Type B pancreatic cell (in vitro differentiated cells): ENCODE data around the gene SHISAL2A. TPM values are rescaled to one million over a fixed set of nuclear protein-coding genes. Genes with fewer than 3 reads are reported as not detected.
"Not testable (repeated sequence)": the region's sequence is repeated elsewhere in the genome, so short reads cannot be mapped to it uniquely, and the experiment has no call there.

Experiments
- DNase-seq: peaks from one replicate; pipeline ENCODE4 v3.0.0; 2021; ENCODE audit warnings: mixed read lengths; ENCODE audit not compliant: unreplicated experiment; ENCODE audit errors: extremely low spot score
- H3K27ac Mint-ChIP-seq: 2 replicates; pipeline ENCODE4 v1.8.0; 2021; ENCODE audit warnings: mild to moderate bottlenecking, mixed read lengths
- H3K27me3 Mint-ChIP-seq: 2 replicates; pipeline ENCODE4 v1.8.0; 2021; ENCODE audit warnings: mixed read lengths
- H3K36me3 Mint-ChIP-seq: 2 replicates; pipeline ENCODE4 v1.8.0; 2021; ENCODE audit warnings: mixed read lengths
- H3K4me1 Mint-ChIP-seq: one replicate; pipeline ENCODE4 v1.8.0; 2021; ENCODE audit warnings: mixed read lengths; ENCODE audit not compliant: unreplicated experiment
- H3K4me3 Mint-ChIP-seq: 2 replicates; pipeline ENCODE4 v1.8.0; 2021; ENCODE audit warnings: mild to moderate bottlenecking, mixed read lengths
- H3K9me3 Mint-ChIP-seq: 2 replicates; pipeline ENCODE4 v1.8.0; 2021; ENCODE audit warnings: mixed read lengths
- CTCF ChIP-seq: fragments of 200-600 bp; sonication (generic); conservative IDR thresholded peaks from 2 replicates; pipeline ENCODE4 v1.5.0; 2021; ENCODE audit warnings: antibody characterized with exemption, mild to moderate bottlenecking
- total RNA-seq: library from RNA; stranded (reverse); gene quantifications from 2 replicates; pipeline ENCODE4 v1.2.1, GENCODE V29; 2021; ENCODE audit warnings: low replicate concordance

The SHISAL2A gene
- total RNA-seq, 1 donor from 2014 or later = not detected

GRCh38 chr1:52692697-52693096, 59.7 kb downstream of the SHISAL2A start:
- no peak for TF ChIP-seq CTCF
- Mint-ChIP-seq H3K4me3 (no peak overlapping the region), H3K27ac (no peak overlapping the region), H3K27me3 (no peaks in the 10 kb centered on the region), H3K36me3 (peaks cover 31% of the 10 kb centered on the region), H3K4me1 (peaks cover 5% of the 10 kb centered on the region), H3K9me3 (no peaks in the 10 kb centered on the region)
- DNase-seq = no peak

DNA sequence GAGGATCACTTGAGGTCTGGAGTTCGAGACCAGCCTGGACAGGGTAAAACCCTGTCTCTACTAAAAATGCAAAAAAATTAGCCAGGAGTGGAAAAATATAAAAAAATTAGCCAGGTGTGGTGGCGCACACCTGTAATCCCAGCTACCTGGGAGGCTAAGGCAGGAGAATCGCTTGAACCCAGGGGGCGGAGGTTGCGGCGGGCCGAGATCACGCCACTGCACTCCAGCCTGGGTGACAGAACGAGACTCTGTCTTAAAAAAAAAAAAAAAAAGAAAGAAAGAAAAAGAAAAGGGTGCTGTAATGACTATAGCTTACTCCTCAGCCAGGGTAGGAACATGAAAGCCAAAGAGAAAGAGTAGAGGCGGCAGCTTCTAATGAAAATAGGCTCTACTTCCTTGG, 60.4 kb downstream of the SHISAL2A start:
- not testable (repeated sequence) for DNase-seq, H3K4me3 Mint-ChIP-seq, H3K4me1 Mint-ChIP-seq, H3K9me3 Mint-ChIP-seq, H3K27ac Mint-ChIP-seq, H3K27me3 Mint-ChIP-seq
- peaks cover 31% of the 10 kb centered on the region for H3K36me3 Mint-ChIP-seq

- no peak for DNase-seq
- Mint-ChIP-seq H3K4me3 (no peak overlapping the region), H3K27ac (no peak overlapping the region), H3K9me3 (no peaks in the 10 kb centered on the region), H3K27me3 (no peaks in the 10 kb centered on the region), H3K4me1 (peaks cover 10% of the 10 kb centered on the region), H3K36me3 (peaks cover 31% of the 10 kb centered on the region)
- TF ChIP-seq CTCF = no peak
These were observed 60.9 kb downstream of the SHISAL2A start for GRCh38 chr1:52693843-52694242.

DNA sequence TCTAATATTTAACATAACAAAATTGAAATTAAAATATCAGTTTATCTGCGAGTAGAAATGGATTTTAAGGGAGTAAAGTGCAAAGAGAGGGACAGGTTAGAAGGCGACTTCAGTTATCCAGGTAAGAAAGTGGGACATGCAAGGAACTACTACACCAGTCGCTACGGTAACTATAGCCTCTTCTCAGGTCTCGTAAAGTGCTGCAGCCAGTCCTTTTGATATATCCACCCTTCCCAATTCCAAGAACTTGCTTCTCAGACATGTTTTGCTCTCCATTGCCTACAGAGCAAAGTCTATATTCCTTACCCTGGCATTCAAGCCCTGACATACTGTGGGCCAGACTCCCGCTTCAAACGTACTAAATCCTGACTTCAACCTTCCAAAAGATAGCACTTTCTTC, 62.7 kb downstream of the SHISAL2A start:
- no peak overlapping the region for H3K27ac Mint-ChIP-seq
- no peaks in the 10 kb centered on the region for H3K9me3 Mint-ChIP-seq
- no peak for DNase-seq
- no peak for TF ChIP-seq CTCF
- peaks cover 31% of the 10 kb centered on the region for H3K36me3 Mint-ChIP-seq
- H3K4me1 Mint-ChIP-seq = peaks cover 10% of the 10 kb centered on the region
- peak overlapping the region; percentile 29 for H3K4me3 Mint-ChIP-seq
- H3K27me3 Mint-ChIP-seq = no peaks in the 10 kb centered on the region

DNA sequence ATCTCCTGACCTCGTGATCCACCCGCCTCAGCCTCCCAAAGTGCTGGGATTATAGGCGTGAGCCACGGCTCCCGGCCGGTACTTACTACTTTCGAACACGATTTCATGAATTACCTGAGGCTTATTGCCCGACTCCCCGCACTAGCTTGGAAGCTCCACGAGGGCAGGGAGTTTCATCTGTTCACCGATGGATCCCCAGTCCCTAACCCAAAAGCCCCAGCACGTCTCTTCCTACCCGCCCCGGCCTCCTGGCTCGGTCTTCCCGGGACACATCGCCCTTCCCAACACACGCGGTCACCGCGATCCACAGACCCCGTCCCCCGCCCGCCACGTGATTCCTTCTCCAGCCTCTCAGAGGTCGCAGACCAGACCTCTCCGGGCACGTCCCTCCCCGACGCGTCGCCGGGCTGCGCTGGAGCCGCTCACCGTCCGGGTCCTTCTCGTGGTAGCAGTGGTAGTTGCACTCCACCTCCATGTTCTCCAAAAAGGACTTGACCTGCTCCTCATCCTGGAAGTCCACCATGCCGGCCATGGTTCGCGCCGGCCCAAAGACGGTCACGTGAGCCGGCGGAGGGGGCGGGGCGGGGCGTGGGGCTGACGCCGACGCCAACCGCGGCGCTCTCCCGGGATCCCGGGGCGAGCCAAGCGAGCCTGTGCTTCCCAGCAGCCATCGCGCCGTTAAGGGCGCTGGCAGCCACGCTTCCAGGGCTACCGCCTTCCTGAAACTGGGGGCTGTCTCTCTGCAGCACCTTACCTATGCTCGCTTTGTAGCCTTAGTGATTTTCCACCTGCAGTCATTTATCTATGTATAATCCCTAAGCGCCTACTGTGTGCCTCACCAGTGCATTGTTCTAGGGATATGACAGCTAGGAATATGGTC, 65.1 kb downstream of the SHISAL2A start, which contains the start of gene COA7:
Gene COA7, minus strand, starts transcription at position 553 of the 880 bp plus-strand sequence. Its CDS starts 21 bp downstream, at position 532.
- Mint-ChIP-seq H3K36me3 (peaks cover 16% of the 10 kb centered on the region), H3K27me3 (no peaks in the 10 kb centered on the region), H3K27ac (peak within 1 kb of the TSS; percentile 94), H3K4me1 (peaks cover 14% of the 10 kb centered on the region), H3K9me3 (no peaks in the 10 kb centered on the region), H3K4me3 (peak within 1 kb of the TSS; percentile 94)
- peak; percentile 86 for DNase-seq
- TF ChIP-seq CTCF = no peak
